GF-D8 (cell line): ENCODE results near the gene PAQR5.
A peak's percentile ranks its signal among the peaks of the same experiment; 100 is the strongest.
"Not testable (repeated sequence)": the region's sequence is repeated elsewhere in the genome, so short reads cannot be mapped to it uniquely, and the experiment has no call there.

Experiments used
- DNase-seq: peaks from one replicate; lab custom pipeline; 2025; lab: John Stamatoyannopoulos, UW

Gene PAQR5

DNA sequence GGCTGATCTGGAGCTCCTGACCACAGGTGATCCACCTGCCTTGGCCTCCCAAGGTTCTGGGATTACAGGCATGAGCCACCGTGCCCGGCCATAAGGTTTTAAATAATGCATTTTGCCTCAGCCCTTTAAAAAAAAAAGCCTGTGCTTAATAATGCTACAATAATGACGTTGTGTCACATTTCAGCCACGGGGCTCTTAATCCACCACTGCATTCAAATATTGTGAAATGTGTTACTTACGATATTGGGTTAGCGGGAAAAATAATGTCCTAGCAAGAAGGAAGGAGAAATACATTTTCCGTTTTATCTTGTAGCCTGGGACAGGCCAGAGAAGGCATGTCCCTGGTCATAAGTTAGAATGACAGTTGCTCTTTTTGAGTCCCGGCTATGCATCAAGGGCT, 17.6 kb downstream of the PAQR5 start:
- DNase-seq: no peak

- no peak for DNase-seq
Measured at GRCh38 chr15:69317392-69317841, 18.7 kb downstream of the PAQR5 start.

- DNase-seq: no peak
Measured at GRCh38 chr15:69318033-69318432, 19.3 kb downstream of the PAQR5 start.

- peak; percentile 57 for DNase-seq
Measured at GRCh38 chr15:69319384-69320375, 21.0 kb downstream of the PAQR5 start.

DNA sequence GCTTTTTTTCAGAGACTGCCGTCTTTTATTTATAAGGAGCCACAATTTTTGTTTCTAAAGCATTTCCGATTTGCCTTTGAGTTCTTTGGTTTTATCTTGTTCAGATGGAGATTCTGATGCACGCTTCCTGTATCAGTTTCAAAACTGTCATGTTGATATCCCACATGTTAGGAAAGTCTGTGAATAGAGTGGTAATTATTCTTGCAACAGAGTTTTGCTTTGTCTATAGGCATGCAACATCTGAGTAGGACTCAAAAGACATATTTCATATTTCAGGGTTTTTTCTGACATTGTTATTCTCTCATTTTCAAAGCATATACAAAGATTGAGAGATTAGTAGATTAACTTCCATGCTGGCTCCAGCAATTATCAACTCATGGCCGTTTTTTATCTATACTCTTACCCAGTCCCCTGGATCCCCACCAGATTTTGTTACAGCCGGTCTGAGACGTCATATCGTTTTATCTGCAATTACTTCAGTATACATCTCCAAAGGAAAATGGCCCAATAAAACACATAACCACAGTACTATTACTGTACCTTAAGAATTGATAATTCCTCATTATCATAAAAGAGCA, 22.4 kb downstream of the PAQR5 start:
- peak; percentile 59 for DNase-seq

GRCh38 chr15:69323893-69324430, 25.2 kb downstream of the PAQR5 start:
- DNase-seq: no peak

DNA sequence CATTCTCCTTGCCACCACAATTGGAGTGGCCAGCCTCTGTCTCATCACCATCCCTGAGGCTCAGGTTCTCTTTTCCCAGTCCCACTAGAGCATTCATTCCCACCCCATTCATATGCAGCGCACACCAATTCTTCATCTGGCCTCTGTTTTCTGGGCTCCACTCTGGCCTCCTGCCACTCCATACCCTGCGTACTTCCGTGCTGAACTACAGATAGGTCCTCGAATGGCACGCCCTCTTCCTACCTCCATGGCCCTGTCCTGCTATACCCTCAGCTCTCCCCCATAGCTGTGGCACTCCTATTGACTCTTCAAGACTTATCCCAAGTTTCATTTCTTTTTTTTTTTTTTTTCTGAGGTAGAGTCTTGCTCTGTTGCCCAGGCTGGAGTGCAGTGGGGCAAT, 25.9 kb downstream of the PAQR5 start:
- DNase-seq: no peak

- DNase-seq: no peak
Measured at GRCh38 chr15:69325456-69325971, 26.8 kb downstream of the PAQR5 start.

DNA sequence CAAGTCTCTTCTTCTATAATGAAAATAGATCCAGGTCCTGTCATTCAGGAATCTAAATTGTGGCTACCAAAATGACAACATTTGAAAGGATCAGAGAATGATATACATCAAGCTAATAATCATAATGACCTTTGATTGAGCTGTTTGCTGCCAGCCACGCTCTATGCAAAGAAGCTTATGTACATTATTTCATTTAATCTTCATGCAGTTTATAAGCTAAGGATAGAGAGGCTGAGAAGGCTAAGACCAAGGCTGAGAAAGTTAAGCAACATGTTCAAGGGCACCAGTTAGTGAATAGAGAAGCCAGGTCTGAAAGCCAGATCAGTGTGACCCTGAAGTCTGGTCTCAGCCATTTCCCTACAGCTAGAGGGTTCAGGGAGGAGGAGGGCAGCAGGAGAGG, 29.4 kb downstream of the PAQR5 start:
- DNase-seq: no peak

GRCh38 chr15:69328739-69329138, 30.0 kb downstream of the PAQR5 start:
- DNase-seq: no peak

- no peak for DNase-seq
Measured at GRCh38 chr15:69337138-69337537, 38.4 kb downstream of the PAQR5 start.

DNA sequence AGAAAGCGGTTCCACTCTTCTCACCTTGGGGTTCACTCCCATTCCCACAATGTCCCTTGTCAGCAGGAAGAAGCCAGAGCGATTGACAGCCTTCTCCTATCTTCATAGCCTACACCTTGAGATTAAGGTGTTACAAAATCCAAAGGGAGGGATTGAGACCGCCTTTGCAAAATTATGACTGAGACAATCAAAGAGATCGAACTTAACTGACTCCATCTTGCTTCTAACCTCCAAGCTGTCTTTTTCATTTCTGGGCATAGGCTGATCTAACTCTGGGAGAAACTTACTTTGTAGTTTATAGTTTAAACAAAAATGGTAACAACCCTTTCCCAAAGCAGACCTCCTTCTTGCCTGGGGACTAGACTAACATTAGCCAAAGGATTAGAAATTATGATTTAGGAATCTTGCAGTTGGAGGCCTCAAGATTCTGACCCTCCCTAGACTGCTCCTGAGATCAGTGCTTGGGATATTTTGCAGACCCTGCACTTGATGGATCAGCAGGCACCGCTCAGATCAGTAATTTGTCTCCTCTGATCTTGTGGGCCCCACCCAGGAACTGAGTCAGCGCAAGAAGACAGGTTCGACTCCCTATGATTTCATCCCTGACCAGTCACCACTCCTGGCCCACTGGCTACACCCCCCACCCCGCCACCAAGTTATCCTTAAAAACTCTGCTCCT, 40.0 kb downstream of the PAQR5 start:
- no peak for DNase-seq

GRCh38 chr15:69339214-69339543, 40.5 kb downstream of the PAQR5 start:
- DNase-seq: not testable (repeated sequence)

DNA sequence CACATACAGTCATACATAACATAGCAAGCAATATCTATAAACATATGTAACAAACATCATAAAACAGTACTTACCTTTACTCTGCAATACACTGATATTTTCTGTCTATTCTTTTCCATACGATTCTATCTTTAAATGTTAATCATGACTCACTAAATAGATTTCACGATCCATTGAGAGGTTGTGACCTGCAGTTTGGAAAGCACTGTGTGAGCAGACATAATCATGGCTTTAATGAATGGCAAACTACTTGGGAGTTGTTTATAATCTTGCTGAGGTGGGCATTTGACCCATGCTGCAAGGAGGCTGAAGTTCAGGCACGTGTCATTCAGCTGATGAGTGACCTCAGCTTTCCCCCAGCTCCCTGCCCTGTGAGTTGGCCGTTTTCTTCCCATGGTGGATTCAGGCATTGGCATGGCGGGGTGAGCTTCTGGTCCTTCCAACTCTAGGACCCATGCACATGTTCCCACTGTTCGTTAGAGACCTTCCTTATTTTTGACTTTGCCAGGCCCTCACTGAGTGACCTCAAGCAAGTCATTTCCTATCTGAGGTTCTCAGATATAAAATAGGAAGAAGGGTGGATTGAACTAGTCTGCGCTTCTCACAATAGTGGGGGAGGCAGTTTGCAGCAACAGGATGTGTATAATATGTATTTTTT, 41.7 kb downstream of the PAQR5 start:
- peak; percentile 8 for DNase-seq

GRCh38 chr15:69341356-69341755, 42.6 kb downstream of the PAQR5 start:
- DNase-seq: no peak

DNA sequence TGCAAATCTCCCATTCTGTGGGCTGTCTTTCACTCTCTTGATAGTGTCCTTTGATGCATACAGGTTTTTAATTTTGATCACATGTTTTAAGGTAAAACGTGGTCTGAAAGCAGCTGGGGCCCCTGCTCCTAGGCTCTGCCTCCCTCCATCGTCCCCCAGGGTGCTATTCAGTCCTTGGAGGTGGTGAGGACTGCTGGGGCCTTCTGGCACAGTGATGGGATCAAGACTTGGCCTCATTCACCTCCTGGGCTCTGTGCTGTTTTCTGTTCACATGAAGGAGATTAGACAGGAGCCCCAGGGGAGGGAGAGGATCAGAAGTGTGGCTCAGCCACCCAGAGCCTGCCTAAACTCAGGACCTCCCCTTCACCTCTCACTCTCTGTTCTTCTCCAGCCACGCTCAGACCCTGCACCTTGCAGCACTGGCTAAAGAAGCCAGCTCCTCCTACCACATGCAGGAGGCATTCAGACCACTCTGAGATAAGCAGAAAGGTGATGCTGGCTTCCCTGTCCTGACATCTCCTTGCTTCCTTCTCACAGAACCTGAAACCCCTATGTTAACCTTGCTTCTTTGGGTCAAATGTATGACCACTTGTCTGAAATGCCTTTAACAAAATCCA, 43.9 kb downstream of the PAQR5 start:
- DNase-seq: no peak

DNA sequence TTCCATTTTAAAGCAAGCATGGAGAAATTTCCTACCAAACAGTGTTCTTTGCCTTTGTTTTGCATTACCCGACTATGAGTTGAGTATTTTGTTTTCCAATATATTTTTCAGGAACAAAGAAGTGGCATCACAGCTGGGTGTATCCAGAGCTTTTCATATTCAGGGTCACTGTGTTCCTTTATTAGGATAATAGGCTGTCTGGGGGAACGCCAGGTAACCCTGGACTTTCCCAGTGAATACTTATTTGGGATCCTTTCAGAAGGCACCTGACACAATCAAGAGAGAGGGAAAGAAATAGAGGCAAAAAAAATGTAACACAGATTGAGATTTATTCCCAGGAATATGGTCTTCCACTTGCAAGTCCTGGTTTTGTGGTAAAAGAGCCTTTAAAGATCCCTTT, 44.4 kb downstream of the PAQR5 start:
- no peak for DNase-seq

DNA sequence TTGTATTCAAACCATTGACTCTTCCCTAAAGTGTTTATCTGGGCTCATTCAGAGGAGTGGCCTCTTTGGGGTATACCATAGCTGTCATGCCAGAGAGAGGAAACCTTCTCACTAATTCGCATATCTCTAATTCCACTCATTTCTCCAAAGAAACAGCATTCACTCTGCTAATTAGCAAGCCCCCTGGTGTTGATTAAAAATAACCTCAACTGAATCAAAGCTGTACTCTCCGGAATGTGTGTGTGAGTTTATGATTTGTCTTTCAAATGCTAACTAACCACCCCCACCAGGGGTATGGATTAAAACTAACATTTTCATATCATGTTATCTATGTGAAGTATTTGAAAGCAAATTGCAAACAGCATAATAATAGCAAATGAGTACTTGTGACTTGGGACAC, 45.5 kb downstream of the PAQR5 start:
- no peak for DNase-seq

DNA sequence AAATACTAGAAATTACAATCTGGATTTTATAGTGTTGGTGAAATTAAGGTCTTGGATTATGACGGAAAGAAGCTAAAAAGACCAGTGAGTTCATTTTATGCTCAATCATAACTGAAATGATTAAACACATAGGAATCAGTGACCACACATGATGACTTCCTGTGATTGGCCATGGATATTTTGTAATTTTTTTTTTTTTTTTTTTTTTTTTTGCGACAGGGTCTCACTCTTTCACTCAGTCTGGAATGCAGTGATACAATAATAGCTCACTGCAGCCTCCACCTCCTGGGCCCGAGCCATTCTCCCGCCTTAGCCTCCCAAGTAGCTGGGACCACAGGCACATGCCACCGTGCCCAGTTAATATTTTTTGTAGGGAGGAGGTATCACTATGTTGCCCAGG, 47.4 kb downstream of the PAQR5 start:
- DNase-seq: no peak

DNA sequence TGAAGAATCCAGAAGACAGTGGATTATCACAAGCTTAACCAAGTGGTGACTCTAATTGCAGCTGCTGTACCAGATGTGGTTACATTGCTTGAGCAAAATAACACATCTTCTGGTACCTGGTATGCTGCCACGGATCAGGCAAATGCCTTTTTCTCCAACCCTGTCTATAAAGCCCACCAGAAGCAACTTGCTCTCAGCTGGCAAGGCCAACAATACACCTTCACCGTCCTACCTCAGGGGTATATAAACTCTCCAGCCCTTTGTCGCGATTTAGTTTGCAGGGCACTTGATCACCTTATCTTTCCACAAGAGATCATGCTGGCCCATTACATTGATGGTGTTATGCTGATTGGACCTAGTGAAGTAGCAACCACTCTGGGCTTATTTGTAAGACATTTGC, 52.6 kb downstream of the PAQR5 start:
- DNase-seq: no peak

GRCh38 chr15:69351884-69352283, 53.2 kb downstream of the PAQR5 start:
- DNase-seq: no peak
